Measurements from ENCODE around the gene UQCRH. TPM values are rescaled to one million over a fixed set of nuclear protein-coding genes. Genes with fewer than 3 reads are reported as not detected.
"Not testable (repeated sequence)": the region's sequence is repeated elsewhere in the genome, so short reads cannot be mapped to it uniquely, and the experiment has no call there.

UQCRH gene
- polyA plus RNA-seq, 1 experiment = 757 TPM

- TF ChIP-seq CTCF (IDR thresholded peaks at IDR 0.05; ENCODE audit: low read depth, low read length) = no peak
- Histone ChIP-seq H3K9me3 (ENCODE audit: control insufficient read depth, insufficient read depth, low read length) (no peaks in the 10 kb centered on the region), H3K4me3 (ENCODE audit: low read depth, low read length) (no peak overlapping the region), H3K27ac (ENCODE audit: low read depth, low read length) (no peak overlapping the region), H3K27me3 (ENCODE audit: control insufficient read depth, insufficient read depth, low read length) (no peaks in the 10 kb centered on the region)
- CTCF ChIA-PET = interaction anchor here (0.6 to 1.7 kb wide), 2 partner anchors 8 to 14 kb away, joined by 4 to 8 read pairs; no protein-coding TSS in a partner anchor
- POLR2A ChIA-PET = no interaction called here
- DNase-seq (ENCODE audit: low read depth, low spot score) = no peak
Observed at GRCh38 chr1:46362158-46362557, 58.7 kb downstream of the UQCRH start.

DNA sequence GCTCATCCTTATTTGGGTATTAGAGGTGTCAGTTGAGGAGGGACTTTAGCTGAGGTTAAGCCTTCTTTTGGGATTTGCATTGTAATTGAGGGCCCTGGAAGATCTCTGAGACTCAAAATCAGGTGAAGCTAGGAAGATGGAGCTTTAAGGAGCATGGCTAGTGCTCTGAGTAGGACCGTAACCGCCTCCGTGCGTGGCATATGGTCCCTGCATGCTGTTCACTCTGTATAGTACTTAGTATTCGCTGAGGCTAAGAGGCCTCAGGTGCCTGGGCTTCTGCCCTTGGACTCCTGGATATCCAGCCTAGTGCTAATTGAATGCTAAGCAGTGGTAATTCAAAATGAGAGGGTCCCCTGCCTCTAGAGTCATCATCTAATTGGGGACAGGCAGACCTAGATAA lies 59.6 kb downstream of the UQCRH start:
- Histone ChIP-seq H3K27me3 (ENCODE audit: control insufficient read depth, insufficient read depth, low read length) (no peaks in the 10 kb centered on the region), H3K27ac (ENCODE audit: low read depth, low read length) (no peak overlapping the region), H3K4me3 (ENCODE audit: low read depth, low read length) (no peak overlapping the region), H3K9me3 (ENCODE audit: control insufficient read depth, insufficient read depth, low read length) (no peaks in the 10 kb centered on the region)
- POLR2A ChIA-PET = no interaction called here
- DNase-seq (ENCODE audit: low read depth, low spot score) = no peak
- TF ChIP-seq CTCF (IDR thresholded peaks at IDR 0.05; ENCODE audit: low read depth, low read length) = no peak
- CTCF ChIA-PET = interaction anchor here (1.7 kb wide), 1 partner anchor 15 kb away, joined by 4 read pairs; no protein-coding TSS in a partner anchor

GRCh38 chr1:46364612-46365011 lies 61.1 kb downstream of the UQCRH start:
- CTCF ChIA-PET = interaction anchor here (1.4 kb wide), 1 partner anchor 16 kb away, joined by 10 read pairs; no protein-coding TSS in a partner anchor
- DNase-seq (ENCODE audit: low read depth, low spot score) = no peak
- POLR2A ChIA-PET = interaction anchor here (0.6 kb wide), 1 partner anchor 55 kb away, joined by 3 read pairs; no protein-coding TSS in a partner anchor

DNA sequence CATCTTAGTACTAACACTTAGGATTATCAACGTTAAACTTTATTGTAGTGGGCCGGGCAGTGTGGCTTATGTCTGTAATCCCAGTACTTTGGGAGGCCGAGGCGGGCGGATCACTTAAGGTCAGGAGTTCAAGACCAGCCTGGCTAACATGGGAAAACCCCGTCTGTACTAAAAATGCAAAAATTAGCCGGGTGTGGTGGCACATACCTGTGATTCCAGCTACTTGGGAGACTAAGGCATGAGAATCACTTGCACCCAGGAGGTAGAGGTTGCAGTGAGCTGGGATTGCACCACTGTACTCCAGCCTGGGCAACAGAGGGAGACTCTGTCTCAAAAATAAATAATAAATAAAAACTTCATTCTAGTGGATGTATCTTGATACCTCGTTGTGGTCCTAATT lies 62.3 kb downstream of the UQCRH start:
- H3K27ac ChIP-seq (ENCODE audit: low read depth, low read length); H3K9me3 ChIP-seq (ENCODE audit: control insufficient read depth, insufficient read depth, low read length); H3K27me3 ChIP-seq (ENCODE audit: control insufficient read depth, insufficient read depth, low read length); H3K4me3 ChIP-seq (ENCODE audit: low read depth, low read length); DNase-seq (ENCODE audit: low read depth, low spot score); POLR2A ChIA-PET; CTCF ChIA-PET: not testable (repeated sequence)

More at GRCh38 chr1:46364612-46365011, 61.1 kb downstream of the UQCRH start:
- H3K27me3 ChIP-seq (ENCODE audit: control insufficient read depth, insufficient read depth, low read length) = no peaks in the 10 kb centered on the region
- H3K4me3 ChIP-seq (ENCODE audit: low read depth, low read length) = no peak overlapping the region
- no peaks in the 10 kb centered on the region for H3K9me3 ChIP-seq (ENCODE audit: control insufficient read depth, insufficient read depth, low read length)
- TF ChIP-seq CTCF (IDR thresholded peaks at IDR 0.05; ENCODE audit: low read depth, low read length) = no peak
- H3K27ac ChIP-seq (ENCODE audit: low read depth, low read length) = no peak overlapping the region

Other genes starting within 250 kb of the UQCRH start
- gene PIK3R3, start 171.1 kb upstream of the UQCRH start, polyA plus RNA-seq (2011; rRNA removed) = 11.3 and 14.5 TPM in 2 replicates
- gene TSPAN1, start 128.6 kb upstream of the UQCRH start, polyA plus RNA-seq (2011; rRNA removed) = 0.43 and 0.45 TPM in 2 replicates
- not detected in 2 replicates for gene P3R3URF, start 127.2 kb upstream of the UQCRH start, polyA plus RNA-seq (2011; rRNA removed)
- 41.9 and 50.8 TPM in 2 replicates for gene POMGNT1, start 105.3 kb upstream of the UQCRH start, polyA plus RNA-seq (2011; rRNA removed)
- gene LURAP1, start 100.4 kb upstream of the UQCRH start, polyA plus RNA-seq (2011; rRNA removed) = 2.4 and 2.6 TPM in 2 replicates
- 1.8 and 1.9 TPM in 2 replicates for gene RAD54L, start 55.9 kb upstream of the UQCRH start, polyA plus RNA-seq (2011; rRNA removed)
- 66.3 and 80.2 TPM in 2 replicates for gene LRRC41, start 82 bp upstream of the UQCRH start, polyA plus RNA-seq (2011; rRNA removed)
- gene NSUN4, start 37.1 kb downstream of the UQCRH start, polyA plus RNA-seq (2011; rRNA removed) = 18.4 and 21.4 TPM in 2 replicates
- gene FAAH, start 90.6 kb downstream of the UQCRH start, polyA plus RNA-seq (2011; rRNA removed) = 0.06 and 0.21 TPM in 2 replicates
- not detected in 2 replicates for gene DMBX1, start 186.1 kb downstream of the UQCRH start, polyA plus RNA-seq (2011; rRNA removed)
- not detected in 2 replicates for gene KNCN, start 247.9 kb downstream of the UQCRH start, polyA plus RNA-seq (2011; rRNA removed)

Data from AG04450 (cell line).